Endometrium (tissue), 2 donors: Measurements from ENCODE around the gene PODXL.
"Not testable (repeated sequence)": the region's sequence is repeated elsewhere in the genome, so short reads cannot be mapped to it uniquely, and the experiment has no call there.

Experiments used
- FAIRE-seq: peaks from 2 replicates; lab custom pipeline; 2012; peaks lifted over from hg19 to GRCh38; lab: Jason Lieb, UNC
- donor health status: control.
- donor health status: control.

The PODXL gene

GRCh38 chr7:131511071-131511470 lies 45.4 kb downstream of the PODXL start:
- FAIRE-seq: no peak

- no peak for FAIRE-seq
These were observed 46.6 kb downstream of the PODXL start for GRCh38 chr7:131509781-131510180.

- FAIRE-seq: no peak
These were observed 47.5 kb downstream of the PODXL start for GRCh38 chr7:131508754-131509486.

- FAIRE-seq: no peak
These were observed 48.7 kb downstream of the PODXL start for GRCh38 chr7:131507592-131508331.

GRCh38 chr7:131506597-131506996 lies 49.8 kb downstream of the PODXL start:
- FAIRE-seq: no peak

- FAIRE-seq: no peak
These were observed 50.5 kb downstream of the PODXL start for GRCh38 chr7:131505636-131506557.

- not testable (repeated sequence) for FAIRE-seq
These were observed 51.3 kb downstream of the PODXL start for GRCh38 chr7:131505037-131505620.

GRCh38 chr7:131504157-131504899 lies 52.1 kb downstream of the PODXL start:
- FAIRE-seq: no peak

GRCh38 chr7:131503639-131504038 lies 52.8 kb downstream of the PODXL start:
- no peak for FAIRE-seq

- FAIRE-seq: no peak
These were observed 53.5 kb downstream of the PODXL start for GRCh38 chr7:131502810-131503508.

- no peak for FAIRE-seq
These were observed 54.3 kb downstream of the PODXL start for GRCh38 chr7:131501930-131502685.

- FAIRE-seq: no peak
These were observed 55.0 kb downstream of the PODXL start for GRCh38 chr7:131501422-131501821.

GRCh38 chr7:131500357-131500756 lies 56.1 kb downstream of the PODXL start:
- FAIRE-seq: no peak

- no peak for FAIRE-seq
These were observed 56.6 kb downstream of the PODXL start for GRCh38 chr7:131499801-131500200.

GRCh38 chr7:131498237-131498885 lies 58.1 kb downstream of the PODXL start:
- FAIRE-seq: no peak

GRCh38 chr7:131497454-131497853 lies 59.0 kb downstream of the PODXL start:
- no peak for FAIRE-seq

- FAIRE-seq: no peak
These were observed 60.5 kb downstream of the PODXL start for GRCh38 chr7:131495669-131496498.

- FAIRE-seq: no peak
These were observed 62.2 kb downstream of the PODXL start for GRCh38 chr7:131494182-131494581.

- no peak for FAIRE-seq
These were observed 62.8 kb downstream of the PODXL start for GRCh38 chr7:131493581-131493980.
